Renal cortical epithelial cell (primary cell): Measurements from ENCODE around the gene SNAPC4. TPM values are rescaled to one million over a fixed set of nuclear protein-coding genes. Genes with fewer than 3 reads are reported as not detected.

ENCODE experiments used
- DNase-seq: peaks from one replicate; pipeline ENCODE4 v3.0.0-alpha.2; 2011; ENCODE audit warnings: low read depth
- total RNA-seq: library from RNA; depleted of rRNA; stranded (reverse); fragments of >200 nt; gene quantifications from 2 replicates; pipeline ENCODE4 v1.2.3, GENCODE V29; 2014

The SNAPC4 gene
- total RNA-seq, 1 donor from 2014 or later = 15.5 TPM

- no peak for DNase-seq
Measured at GRCh38 chr9:136392538-136393449, 7.2 kb downstream of the SNAPC4 start.

- DNase-seq = no peak
Measured at GRCh38 chr9:136391737-136392537, 8.0 kb downstream of the SNAPC4 start.

- DNase-seq = no peak
Measured at GRCh38 chr9:136389396-136389795, 10.6 kb downstream of the SNAPC4 start.

- no peak for DNase-seq
Measured at GRCh38 chr9:136387217-136387616, 12.8 kb downstream of the SNAPC4 start.

GRCh38 chr9:136386018-136386417 is 14.0 kb downstream of the SNAPC4 start:
- DNase-seq = no peak

GRCh38 chr9:136385015-136385414 is 15.0 kb downstream of the SNAPC4 start:
- DNase-seq = no peak

- DNase-seq = no peak
Measured at GRCh38 chr9:136383436-136383835, 16.5 kb downstream of the SNAPC4 start.

GRCh38 chr9:136381966-136382513 is 17.9 kb downstream of the SNAPC4 start:
- no peak for DNase-seq

GRCh38 chr9:136381311-136381710 is 18.7 kb downstream of the SNAPC4 start:
- no peak for DNase-seq

- DNase-seq = no peak
Measured at GRCh38 chr9:136380381-136380780, 19.6 kb downstream of the SNAPC4 start.

GRCh38 chr9:136379891-136380290 is 20.1 kb downstream of the SNAPC4 start:
- DNase-seq = no peak

GRCh38 chr9:136379401-136379800 is 20.6 kb downstream of the SNAPC4 start:
- no peak for DNase-seq

GRCh38 chr9:136379003-136379287 is 21.0 kb downstream of the SNAPC4 start:
- DNase-seq = no peak

GRCh38 chr9:136378170-136379002 is 21.6 kb downstream of the SNAPC4 start:
- DNase-seq = no peak

GRCh38 chr9:136377341-136378169 is 22.4 kb downstream of the SNAPC4 start:
- no peak for DNase-seq

GRCh38 chr9:136376457-136376856 is 23.5 kb downstream of the SNAPC4 start:
- DNase-seq = no peak

- DNase-seq = no peak
Measured at GRCh38 chr9:136375096-136375495, 24.9 kb downstream of the SNAPC4 start.

GRCh38 chr9:136374183-136374575 is 25.8 kb downstream of the SNAPC4 start:
- no peak for DNase-seq

GRCh38 chr9:136373300-136374182 is 26.4 kb downstream of the SNAPC4 start, which contains the start of gene CARD9:
Gene CARD9, minus strand, starts transcription at chr9:136373669. Its CDS starts 1,591 bp downstream, at chr9:136372078.
- no peak for DNase-seq
